OCI-LY7 (cell line): ENCODE data around the gene RBMS1. TPM values are rescaled to one million over a fixed set of nuclear protein-coding genes. Genes with fewer than 3 reads are reported as not detected.

Source experiments
- BruUV-seq: library from RNA; stranded (reverse); fragments of 400-500 nt; replicated peaks from 2 replicates; lab custom pipeline; 2021; lab: Mats Ljungman, UMichigan
- CTCF ChIA-PET: fragments of 300-600 bp; sonication (Branson Sonifier 250); formaldehyde crosslinking; loops from one replicate; lab custom pipeline; 2022; ENCODE audit warnings: antibody characterized with exemption; ENCODE audit not compliant: unreplicated experiment; lab: Charles Lee
- POLR2A ChIA-PET: fragments of 300-600 bp; sonication (Branson Sonifier 250); formaldehyde crosslinking; loops from one replicate; lab custom pipeline; 2022; ENCODE audit warnings: antibody characterized with exemption; lab: Charles Lee
- DNase-seq: peaks from one replicate; pipeline ENCODE4 v3.0.0-alpha.2; 2015; ENCODE audit warnings: low spot score
- H2AFZ ChIP-seq: fragments of 200-600 bp; sonication (generic), shearing (Covaris generic); 2 replicates; pipeline ENCODE4 v1.6.1; 2014; ENCODE audit warnings: mild to moderate bottlenecking, antibody characterized with exemption, low read length, moderate library complexity
- H3K27ac ChIP-seq: fragments of 200-600 bp; sonication (generic); 2 replicates; pipeline ENCODE4 v1.5.1; 2014; ENCODE audit warnings: mixed run types, low read depth, mild to moderate bottlenecking, moderate library complexity, low read length, inconsistent platforms; ENCODE audit not compliant: poor library complexity, severe bottlenecking
- H3K36me3 ChIP-seq: fragments of 200-600 bp; sonication (generic); 2 replicates; pipeline ENCODE4 v1.6.1; 2014; ENCODE audit warnings: mild to moderate bottlenecking, antibody characterized with exemption, low read length, moderate library complexity, mixed read lengths; ENCODE audit not compliant: insufficient read depth
- H3K4me1 ChIP-seq: fragments of 200-600 bp; sonication (generic); 2 replicates; pipeline ENCODE4 v1.5.1; 2014; ENCODE audit warnings: mild to moderate bottlenecking, low read length; ENCODE audit not compliant: insufficient read depth, poor library complexity, severe bottlenecking
- H3K4me2 ChIP-seq: fragments of 200-600 bp; sonication (generic); 2 replicates; pipeline ENCODE4 v1.6.1; 2014; ENCODE audit warnings: mild to moderate bottlenecking, low read length
- H3K4me3 ChIP-seq: fragments of 200-600 bp; sonication (generic); 2 replicates; pipeline ENCODE4 v1.5.1; 2014; ENCODE audit warnings: mild to moderate bottlenecking, low read depth, low read length; ENCODE audit not compliant: poor library complexity, severe bottlenecking
- H3K79me2 ChIP-seq: fragments of 200-600 bp; sonication (generic); 2 replicates; pipeline ENCODE4 v1.6.1; 2016; ENCODE audit warnings: low read depth, mild to moderate bottlenecking, low read length, moderate library complexity, mixed read lengths; ENCODE audit not compliant: insufficient read depth
- H3K9me2 ChIP-seq: fragments of 200-600 bp; sonication (generic); 2 replicates; pipeline ENCODE4 v1.6.1; 2016; ENCODE audit warnings: mild to moderate bottlenecking, low read length, mixed read lengths; ENCODE audit not compliant: insufficient read depth
- H3K9me3 ChIP-seq: fragments of 200-600 bp; sonication (generic); 2 replicates; pipeline ENCODE4 v1.6.1; 2014; ENCODE audit warnings: mild to moderate bottlenecking, mixed run types, low read length, mixed read lengths
- H4K20me1 ChIP-seq: fragments of 200-600 bp; sonication (generic); 2 replicates; pipeline ENCODE4 v1.6.1; 2014; ENCODE audit warnings: mild to moderate bottlenecking, antibody characterized with exemption, low read length, moderate library complexity, mixed read lengths; ENCODE audit not compliant: insufficient read depth
- EZH2phosphoT487 ChIP-seq: fragments of 200-600 bp; sonication (generic); IDR thresholded peaks from 2 replicates; pipeline ENCODE4 v1.6.1; 2018; ENCODE audit warnings: low read depth, borderline replicate concordance, mild to moderate bottlenecking, mixed run types, antibody characterized with exemption, low read length, moderate library complexity, mixed read lengths
- intact Hi-C: fragments of 100-400 bp; cut with micrococcal nuclease; formaldehyde crosslinking; loops from one replicate; pipeline ENCODE4 v1.10.0; 2022; ENCODE audit not compliant: unreplicated experiment
- total RNA-seq, 2 experiments: library from RNA; depleted of rRNA in 1 of 2; stranded (reverse); fragments of >200 nt in 1 of 2; shearing (Covaris generic) in 1 of 2; gene quantifications; 2 replicates each; pipeline ENCODE4 v1.2.3, GENCODE V29; 2014 to 2022
- TF ChIP-seq, protein P1 (sequence below): fragments of 200-600 bp; sonication (generic); conservative IDR thresholded peaks from 2 replicates; pipeline ENCODE4 v1.5.1; 2014; ENCODE audit warnings: mild to moderate bottlenecking, antibody characterized with exemption, low read length, moderate library complexity, mixed read lengths

Gene RBMS1
- total RNA-seq, 2 experiments from 2014 or later, result 29.5 to 35.7 TPM

DNA sequence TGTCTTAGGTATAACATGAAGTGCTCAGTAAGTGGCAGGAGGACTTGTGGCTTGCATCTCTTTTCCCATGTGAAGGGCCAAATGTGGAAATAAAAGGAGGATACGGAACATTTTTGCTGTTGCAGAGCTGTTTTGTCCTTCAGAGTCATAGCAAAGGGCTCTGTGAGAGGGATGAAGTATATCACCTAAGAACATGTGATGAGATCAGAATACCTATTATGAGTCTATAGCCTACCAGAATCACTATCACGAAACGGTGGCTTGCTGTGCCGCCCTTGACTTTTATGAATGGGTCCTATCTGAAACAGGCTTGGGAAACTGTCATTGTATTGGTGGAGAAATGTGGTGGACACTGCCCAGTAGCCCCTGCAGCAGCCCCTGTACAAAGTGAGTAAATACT is 226.6 kb downstream of the RBMS1 start:
- ChIA-PET CTCF (no interaction called here), POLR2A (interaction anchor here (0.6 kb wide), 1 partner anchor 40 kb away, joined by 3 read pairs; no protein-coding TSS in a partner anchor)
- no peak for DNase-seq
- intact Hi-C loops, result loop anchor here (10.0 kb wide), 1 partner anchor 188 kb away; no protein-coding TSS in a partner anchor
- H2AFZ ChIP-seq, result no peak overlapping the region
- no peaks in the 10 kb centered on the region for H3K4me1 ChIP-seq
- H3K79me2 ChIP-seq, result no peaks in the 10 kb centered on the region
- no peaks in the 10 kb centered on the region for H3K36me3 ChIP-seq
- no peak overlapping the region for H3K4me3 ChIP-seq
- H3K4me2 ChIP-seq, result no peak overlapping the region
- no peaks in the 10 kb centered on the region for H3K9me2 ChIP-seq
- no peak for TF ChIP-seq EZH2phosphoT487
- TF ChIP-seq, protein P1, sequence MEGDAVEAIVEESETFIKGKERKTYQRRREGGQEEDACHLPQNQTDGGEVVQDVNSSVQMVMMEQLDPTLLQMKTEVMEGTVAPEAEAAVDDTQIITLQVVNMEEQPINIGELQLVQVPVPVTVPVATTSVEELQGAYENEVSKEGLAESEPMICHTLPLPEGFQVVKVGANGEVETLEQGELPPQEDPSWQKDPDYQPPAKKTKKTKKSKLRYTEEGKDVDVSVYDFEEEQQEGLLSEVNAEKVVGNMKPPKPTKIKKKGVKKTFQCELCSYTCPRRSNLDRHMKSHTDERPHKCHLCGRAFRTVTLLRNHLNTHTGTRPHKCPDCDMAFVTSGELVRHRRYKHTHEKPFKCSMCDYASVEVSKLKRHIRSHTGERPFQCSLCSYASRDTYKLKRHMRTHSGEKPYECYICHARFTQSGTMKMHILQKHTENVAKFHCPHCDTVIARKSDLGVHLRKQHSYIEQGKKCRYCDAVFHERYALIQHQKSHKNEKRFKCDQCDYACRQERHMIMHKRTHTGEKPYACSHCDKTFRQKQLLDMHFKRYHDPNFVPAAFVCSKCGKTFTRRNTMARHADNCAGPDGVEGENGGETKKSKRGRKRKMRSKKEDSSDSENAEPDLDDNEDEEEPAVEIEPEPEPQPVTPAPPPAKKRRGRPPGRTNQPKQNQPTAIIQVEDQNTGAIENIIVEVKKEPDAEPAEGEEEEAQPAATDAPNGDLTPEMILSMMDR, result no peak
- no TSS peak for BruUV-seq
- no peaks in the 10 kb centered on the region for H3K9me3 ChIP-seq
- H4K20me1 ChIP-seq, result no peaks in the 10 kb centered on the region
- H3K27ac ChIP-seq, result no peak overlapping the region

DNA sequence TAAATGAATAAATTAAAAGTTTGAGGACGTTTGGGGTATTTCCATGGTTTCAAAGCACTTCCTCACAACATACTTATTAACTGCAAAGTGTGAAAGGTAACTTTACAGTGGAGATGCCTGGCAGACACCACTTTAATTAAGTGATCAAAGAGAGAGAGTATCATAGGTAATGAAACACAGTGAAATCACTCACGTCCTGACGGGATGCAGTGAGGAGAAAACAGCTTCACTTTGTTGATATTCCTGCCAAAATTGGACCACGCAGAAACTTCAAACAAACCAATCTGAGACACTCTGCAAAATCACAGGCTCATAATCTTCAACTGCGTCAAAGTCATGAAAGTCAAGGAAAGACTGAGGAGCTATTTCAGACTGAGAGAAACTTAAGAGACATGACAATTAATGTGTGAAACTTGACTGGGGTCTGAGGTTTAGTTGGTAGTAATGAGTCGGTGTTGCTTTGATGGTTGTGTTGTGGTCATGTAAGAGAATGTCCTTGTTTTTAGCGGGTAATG is 227.5 kb downstream of the RBMS1 start:
- DNase-seq, result no peak
- no peak overlapping the region for H3K27ac ChIP-seq
- H3K4me2 ChIP-seq, result no peak overlapping the region
- no peaks in the 10 kb centered on the region for H3K79me2 ChIP-seq
- H3K9me2 ChIP-seq, result no peaks in the 10 kb centered on the region
- H3K4me3 ChIP-seq, result no peak overlapping the region
- no peaks in the 10 kb centered on the region for H3K36me3 ChIP-seq
- H4K20me1 ChIP-seq, result no peaks in the 10 kb centered on the region
- no peak overlapping the region for H2AFZ ChIP-seq
- intact Hi-C loops, result loop anchor here (10.0 kb wide), 1 partner anchor 189 kb away; no protein-coding TSS in a partner anchor
- no peaks in the 10 kb centered on the region for H3K9me3 ChIP-seq
- CTCF ChIA-PET, result no interaction called here
- BruUV-seq, result no TSS peak
- POLR2A ChIA-PET, result interaction anchor here (0.5 to 0.6 kb wide), 2 partner anchors 217 to 1120 kb away, joined by 3 to 4 read pairs; no protein-coding TSS in a partner anchor
- TF ChIP-seq EZH2phosphoT487, result no peak
- TF ChIP-seq, protein P1, result no peak
- no peaks in the 10 kb centered on the region for H3K4me1 ChIP-seq

DNA sequence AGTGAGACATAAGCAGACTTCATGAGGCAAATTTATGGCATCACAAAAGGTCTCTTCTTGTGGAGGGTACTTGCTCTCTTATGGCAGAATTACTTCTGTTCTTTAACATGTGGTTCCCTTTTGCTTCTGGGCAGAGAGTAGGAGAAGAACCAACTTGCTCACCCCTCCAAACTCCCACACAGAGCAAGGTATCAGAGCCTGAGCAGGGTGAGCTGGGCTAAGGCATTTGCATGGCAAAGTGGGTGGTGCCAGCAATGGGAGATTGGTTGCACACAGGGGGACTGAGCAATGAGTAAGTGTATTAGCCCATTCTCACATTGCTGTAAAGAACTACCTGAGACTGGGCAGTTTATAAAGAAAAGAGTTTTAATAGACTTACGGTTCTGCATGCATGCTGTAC is 229.3 kb downstream of the RBMS1 start:
- no peaks in the 10 kb centered on the region for H3K9me2 ChIP-seq
- ChIA-PET CTCF (no interaction called here), POLR2A (no interaction called here)
- BruUV-seq, result no TSS peak
- H2AFZ ChIP-seq, result no peak overlapping the region
- no peak overlapping the region for H3K4me2 ChIP-seq
- no peak for DNase-seq
- no peaks in the 10 kb centered on the region for H3K79me2 ChIP-seq
- H3K36me3 ChIP-seq, result no peaks in the 10 kb centered on the region
- H3K27ac ChIP-seq, result no peak overlapping the region
- no peak overlapping the region for H3K4me3 ChIP-seq
- no peaks in the 10 kb centered on the region for H3K4me1 ChIP-seq
- intact Hi-C loops, result loop anchor here (10.0 kb wide), 1 partner anchor 190 kb away; no protein-coding TSS in a partner anchor
- no peaks in the 10 kb centered on the region for H4K20me1 ChIP-seq
- no peaks in the 10 kb centered on the region for H3K9me3 ChIP-seq
- TF ChIP-seq, protein P1, result no peak
- no peak for TF ChIP-seq EZH2phosphoT487
